DMS153 (cell line): ENCODE measurements around the gene CTU1.

Source experiments
- DNase-seq: peaks from one replicate; lab custom pipeline; 2025; lab: John Stamatoyannopoulos, UW

CTU1 gene

GRCh38 chr19:51082611-51083010, 25.6 kb downstream of the CTU1 start, which contains the start of gene KLK14:
TSS of gene KLK14 (minus strand) at chr19:51082887. CDS start at chr19:51082614, 273 bp downstream.
- DNase-seq, result no peak

- no peak for DNase-seq
These were observed 26.7 kb downstream of the CTU1 start for GRCh38 chr19:51081476-51081875.

DNA sequence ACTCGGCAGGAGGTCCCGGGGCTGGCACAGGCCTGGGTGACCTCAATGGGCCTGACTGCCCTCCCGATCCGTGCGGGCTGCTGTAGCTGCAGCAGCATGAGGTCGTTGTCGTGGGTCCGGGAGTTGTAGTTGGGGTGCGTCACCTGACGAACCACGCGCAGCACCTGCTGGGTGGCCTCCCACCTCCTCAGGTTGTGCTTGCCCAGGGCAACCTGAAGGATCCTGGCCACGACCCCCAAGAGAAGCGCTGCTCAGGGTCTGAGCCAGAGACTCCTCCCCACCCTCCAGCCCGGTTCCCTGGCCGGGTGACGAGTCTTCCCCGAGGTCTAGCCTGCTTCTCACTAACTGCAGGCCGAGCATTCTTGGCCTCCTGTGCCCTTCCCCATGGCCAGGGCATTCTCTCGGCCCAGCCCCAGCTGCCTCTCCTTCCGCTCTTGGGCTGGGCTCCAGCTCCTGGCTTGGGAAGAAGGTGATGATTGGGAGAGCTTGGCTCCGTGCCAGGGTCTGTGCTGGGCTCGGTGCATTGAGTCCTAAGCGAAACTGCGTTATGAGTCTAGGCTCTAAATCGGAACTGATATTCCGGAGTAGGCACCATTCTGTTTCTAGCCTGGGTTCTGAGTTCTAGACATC, 28.6 kb downstream of the CTU1 start:
- DNase-seq, result no peak

DNA sequence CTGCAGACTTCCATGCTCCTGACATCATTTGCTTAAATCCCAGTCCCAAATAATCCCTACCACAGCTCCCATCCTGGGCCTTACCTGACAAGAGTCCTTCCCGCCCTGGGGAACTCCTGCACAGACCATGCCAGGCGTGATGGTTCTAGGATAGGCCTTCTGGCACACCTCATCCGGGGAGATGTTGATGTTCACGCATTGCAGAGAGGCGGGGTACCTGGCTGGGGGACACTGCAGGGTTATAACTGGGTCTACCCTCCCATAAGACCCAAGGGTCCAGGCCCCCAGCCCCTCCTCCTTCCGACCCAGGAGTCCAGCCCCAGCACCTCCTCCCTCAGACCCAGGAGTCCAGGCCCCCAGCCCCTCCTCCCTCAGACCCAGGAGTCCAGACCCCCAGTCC, 29.5 kb downstream of the CTU1 start:
- no peak for DNase-seq

GRCh38 chr19:51078104-51078503, 30.1 kb downstream of the CTU1 start:
- DNase-seq, result no peak

DNA sequence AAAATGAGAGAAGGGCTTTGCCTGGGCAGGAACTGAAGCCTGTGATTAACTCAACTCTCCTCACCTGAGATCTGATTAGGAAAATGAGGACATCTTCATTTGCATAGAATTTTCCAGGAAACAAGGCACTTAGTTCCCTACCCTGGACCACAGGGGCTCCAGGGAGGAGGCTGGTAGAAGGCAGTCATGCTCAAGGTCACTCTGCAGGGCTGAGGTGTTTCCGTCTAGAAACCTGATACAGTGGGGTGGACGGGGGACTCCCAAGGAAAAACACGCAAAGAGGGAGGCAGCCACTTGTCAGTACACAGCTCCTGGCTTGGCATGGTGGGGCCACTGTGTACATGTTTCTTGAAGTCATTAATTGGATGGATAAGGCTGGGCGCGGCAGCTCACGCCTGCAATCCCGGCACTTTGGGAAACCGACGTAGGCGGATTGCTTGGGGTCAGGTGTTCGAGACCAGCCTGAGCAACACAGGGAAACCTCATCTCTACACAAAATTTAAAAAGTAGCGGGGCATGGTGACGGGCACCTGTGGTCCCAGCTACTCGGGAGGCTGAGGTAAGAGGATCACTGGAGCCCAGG, 31.5 kb downstream of the CTU1 start:
- DNase-seq, result no peak

GRCh38 chr19:51075998-51076397, 32.2 kb downstream of the CTU1 start:
- no peak for DNase-seq

DNA sequence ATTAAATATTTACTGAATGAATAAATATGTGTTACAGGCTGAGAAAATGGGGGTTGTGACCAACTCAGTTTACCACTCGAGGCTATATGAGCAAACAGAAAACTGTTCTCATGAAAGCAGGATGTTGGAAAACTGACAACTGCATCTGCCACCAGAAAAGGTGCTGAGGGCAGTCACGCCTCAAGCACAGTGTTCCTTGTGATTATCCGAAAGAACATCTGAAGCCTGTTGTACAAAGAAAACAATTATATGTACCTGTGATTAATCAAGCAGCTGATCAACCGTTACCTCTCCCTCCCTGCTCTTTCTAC, 37.2 kb downstream of the CTU1 start:
- DNase-seq, result peak; percentile 95

- peak; percentile 35 for DNase-seq
These were observed 37.7 kb downstream of the CTU1 start for GRCh38 chr19:51070334-51071094.

DNA sequence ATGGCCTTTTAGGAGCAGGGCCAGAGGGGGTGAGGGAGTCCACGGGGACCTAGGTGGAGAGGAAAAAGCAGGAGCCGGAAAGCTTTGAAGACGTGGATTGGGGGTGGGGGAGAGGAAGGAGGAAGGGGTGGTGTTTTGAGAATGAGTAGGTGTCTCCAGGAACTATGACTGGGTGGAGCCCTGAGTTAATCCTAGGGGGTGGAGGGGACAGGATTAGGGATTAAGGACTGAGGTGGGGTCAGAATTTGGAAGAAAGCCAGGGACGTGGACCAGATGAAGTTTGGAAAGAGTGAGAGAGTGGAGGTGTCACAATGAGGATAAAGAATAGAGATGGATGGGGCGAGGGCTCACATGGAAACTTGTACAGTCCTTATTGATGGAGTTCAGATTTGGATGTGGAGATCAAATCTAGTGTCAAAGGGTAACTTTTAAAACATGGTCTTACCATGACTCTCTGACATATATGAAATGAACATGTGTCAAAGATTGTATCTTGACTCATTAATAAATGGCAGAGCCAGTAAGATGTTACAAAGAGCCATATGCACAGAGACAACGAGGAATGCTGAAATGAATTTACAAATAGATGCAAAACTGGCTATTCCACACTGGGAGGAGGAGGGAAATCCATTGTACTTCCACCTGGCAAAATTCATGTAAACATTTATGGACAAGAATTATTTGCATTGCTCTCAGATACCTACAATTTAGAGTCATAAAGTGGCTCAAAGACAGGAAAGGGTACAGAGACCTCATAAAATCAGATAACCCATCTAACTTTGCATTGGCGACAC, 41.6 kb downstream of the CTU1 start:
- no peak for DNase-seq

DNA sequence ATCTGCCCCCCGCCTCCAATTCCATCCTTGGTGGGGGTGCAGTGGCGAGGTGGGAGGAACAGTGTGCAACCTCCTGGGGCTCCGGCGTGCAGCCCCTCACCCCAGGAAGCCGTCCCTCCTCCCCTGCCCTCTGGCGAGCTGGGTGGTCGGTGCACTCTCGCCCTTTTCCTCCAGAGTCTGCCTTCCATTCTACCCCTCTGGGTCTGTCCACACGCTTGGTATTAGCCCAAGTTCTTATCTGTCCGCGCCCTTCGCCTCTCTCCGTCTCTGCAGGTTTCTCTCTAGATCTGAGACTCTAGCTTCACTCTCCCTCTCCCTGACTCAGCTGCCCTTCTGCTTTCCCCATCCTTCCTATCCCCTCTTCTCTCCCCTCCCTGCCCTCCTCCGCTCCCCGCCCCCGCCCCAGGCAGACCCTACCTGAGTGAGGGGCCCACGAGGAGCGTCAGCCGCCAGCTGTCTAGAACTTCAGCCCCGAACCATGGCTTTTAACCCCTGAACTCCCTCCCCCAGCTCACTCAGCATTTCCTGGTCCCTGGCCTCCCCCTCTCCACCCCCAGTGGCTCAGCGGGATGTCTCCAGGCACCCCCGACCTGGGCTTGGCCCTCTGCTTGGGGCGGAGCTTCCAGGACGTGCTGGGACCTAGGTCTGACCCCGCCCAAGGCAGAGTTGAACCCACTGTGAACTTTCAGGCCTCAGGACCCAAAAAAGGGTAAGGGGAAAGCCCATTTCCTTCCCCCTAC, 42.8 kb downstream of the CTU1 start:
- DNase-seq, result no peak

DNA sequence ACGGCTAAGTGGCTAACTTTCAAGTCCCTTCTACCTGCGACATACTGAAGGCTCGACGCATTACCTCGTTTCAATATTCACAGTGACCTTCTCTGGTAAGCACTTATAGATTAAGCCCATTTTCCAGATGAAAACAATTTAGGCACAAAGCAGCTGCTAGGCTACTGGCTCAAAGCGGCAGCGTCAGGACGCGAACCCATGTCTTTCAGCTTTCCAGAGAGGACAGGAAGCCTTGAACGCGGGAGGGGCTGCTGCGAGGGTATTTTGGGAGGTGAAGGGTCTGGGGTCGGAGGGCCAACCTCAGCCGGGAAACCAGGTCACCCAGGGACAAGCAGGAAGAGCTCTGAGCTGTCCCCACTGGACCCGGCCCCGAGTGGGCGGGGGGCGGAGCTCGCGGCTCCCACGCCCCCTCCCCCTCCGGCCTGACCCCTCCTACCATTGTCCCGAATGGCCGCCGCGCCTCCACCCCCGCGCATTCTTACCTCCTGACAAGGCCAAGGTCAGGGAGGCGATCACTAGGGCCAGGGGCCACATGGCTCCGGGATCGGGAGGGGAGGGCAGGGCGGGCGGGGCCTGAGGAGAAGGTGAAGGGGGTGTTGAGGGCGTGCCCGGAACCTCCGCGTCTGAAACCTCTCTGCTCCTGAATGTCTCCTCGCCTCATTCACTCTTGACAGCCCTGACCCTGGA, 43.5 kb downstream of the CTU1 start, which contains the start of gene KLK13:
Gene KLK13, minus strand, starts transcription at position 559 of the 687 bp plus-strand sequence. Its CDS starts 25 bp downstream, at position 534.
- no peak for DNase-seq

DNA sequence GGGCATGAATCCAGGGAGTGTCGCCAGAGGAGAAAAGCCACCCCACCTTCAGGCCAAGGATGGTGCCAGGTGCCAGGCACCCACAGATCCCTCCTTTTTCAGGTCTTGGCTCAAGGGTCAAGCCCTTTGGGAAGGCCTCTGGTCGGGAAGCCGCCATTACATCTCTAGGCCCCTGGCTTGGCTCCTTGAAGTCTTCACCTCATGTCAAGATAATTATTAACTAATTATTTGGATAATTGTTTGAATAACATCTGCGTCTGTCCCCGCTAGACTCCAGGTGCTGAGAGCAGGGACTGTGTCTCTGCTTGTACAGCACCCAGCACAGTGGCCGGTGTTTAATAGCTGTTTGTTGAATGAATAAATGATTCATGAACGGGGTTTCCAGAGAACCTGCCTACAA, 44.5 kb downstream of the CTU1 start:
- no peak for DNase-seq

- no peak for DNase-seq
These were observed 47.2 kb downstream of the CTU1 start for GRCh38 chr19:51060973-51061372.

GRCh38 chr19:51060336-51060735, 47.9 kb downstream of the CTU1 start:
- DNase-seq, result no peak

DNA sequence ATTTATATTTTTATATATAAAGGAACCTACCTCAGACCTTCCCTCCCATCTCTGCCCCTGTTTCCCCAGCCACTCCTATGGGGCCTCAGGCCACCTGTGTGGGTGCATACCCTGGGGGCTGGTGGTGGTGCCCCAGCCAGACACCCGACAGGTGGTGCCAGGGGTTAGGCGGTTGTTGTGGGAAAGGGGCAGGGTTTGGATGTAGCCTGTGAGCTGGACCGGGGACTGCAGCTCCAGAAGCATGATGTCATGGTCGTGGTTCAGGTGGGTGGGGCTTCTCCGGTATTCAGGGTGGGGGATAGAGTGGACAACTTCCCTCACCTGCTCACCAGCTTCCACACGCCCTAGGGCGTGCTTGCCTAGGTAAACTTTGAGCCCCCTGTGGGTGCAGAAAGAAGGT, 48.5 kb downstream of the CTU1 start:
- DNase-seq, result no peak

GRCh38 chr19:51055866-51056265, 52.3 kb downstream of the CTU1 start:
- no peak for DNase-seq
